Measurements from ENCODE around the gene RBBP5. TPM values are rescaled to one million over a fixed set of nuclear protein-coding genes. Genes with fewer than 3 reads are reported as not detected.

The RBBP5 gene
- total and polyA plus RNA-seq, 2 donors: 7.8 to 15.2 TPM

DNA sequence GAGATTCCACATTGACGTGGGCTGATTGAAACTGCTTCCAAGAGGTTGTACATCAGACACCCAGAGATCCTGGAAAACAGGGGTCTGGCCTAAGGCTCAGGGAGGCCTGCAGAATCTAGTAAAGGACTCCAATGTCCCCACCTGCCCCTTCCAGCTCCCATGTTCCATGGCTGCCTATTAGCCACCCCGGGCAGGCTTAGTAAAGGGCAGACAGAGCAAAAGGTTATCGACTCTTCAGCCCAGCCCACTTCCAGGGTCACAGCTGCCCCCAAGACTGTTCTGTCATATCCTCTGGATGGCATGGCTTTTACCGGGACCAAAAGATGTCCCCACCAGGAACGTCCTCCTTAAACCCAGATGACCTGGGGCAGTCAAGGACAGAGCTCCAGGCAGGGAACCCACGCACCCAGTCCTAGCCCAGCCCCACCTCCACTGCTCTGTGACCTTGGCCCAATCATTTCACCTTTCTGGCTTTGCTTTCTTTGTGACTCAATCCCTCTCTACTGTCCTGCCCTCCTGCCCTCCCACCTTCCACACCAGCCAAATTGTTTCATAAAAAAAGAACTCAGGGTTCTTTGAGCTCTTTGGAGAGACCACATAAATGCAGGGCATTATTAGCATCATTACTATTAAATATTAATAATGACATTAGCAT, 83.5 kb downstream of the RBBP5 start:
- Histone ChIP-seq H3K27me3 (ENCODE audit: control insufficient read depth in 2 of 2, insufficient read depth in 1 of 2, low read length in 1 of 2) (peaks cover 12 to 37% of the 10 kb centered on the region in 2 donors), H3K4me3 (ENCODE audit: low read length in 2 of 2) (no peak overlapping the region), H3K27ac (ENCODE audit: low read depth in 1 of 2, low read length in 1 of 2) (no peak overlapping the region), H3K4me1 (ENCODE audit: control insufficient read depth in 2 of 2, insufficient read depth in 2 of 2, low read length in 2 of 2) (peaks cover 0 to under 1% of the 10 kb centered on the region in 2 donors), H3K9me3 (ENCODE audit: control insufficient read depth in 2 of 2, insufficient read depth in 1 of 2, low read length in 1 of 2) (no peaks in the 10 kb centered on the region), H3K36me3 (ENCODE audit: control insufficient read depth in 2 of 2, insufficient read depth in 2 of 2, low read length in 1 of 2) (no peaks in the 10 kb centered on the region)
- DNase-seq (ENCODE audit: low read depth in 6 of 9, low spot score in 9 of 9): no peak
- WGBS: 91% methylated on average over 6 of the region's 6 CpGs

DNA sequence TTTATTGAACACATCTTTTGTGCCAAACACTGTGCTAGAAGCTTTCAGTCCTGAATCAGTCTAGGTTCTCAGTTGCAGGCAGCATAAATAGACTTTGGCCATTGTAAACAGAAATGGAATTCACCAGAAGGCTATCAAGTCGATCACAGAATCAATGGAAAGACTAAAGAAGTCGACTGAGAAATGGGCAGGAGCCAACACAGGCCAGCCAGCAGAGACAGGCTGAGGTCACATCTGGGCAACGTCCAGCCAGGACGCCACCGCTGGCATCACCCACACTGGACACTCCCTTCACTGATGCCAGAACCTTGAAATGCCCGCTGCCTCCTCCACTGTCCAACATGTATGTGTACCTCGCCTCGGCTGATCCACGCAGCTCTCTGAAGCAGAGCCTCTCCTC, 84.2 kb downstream of the RBBP5 start:
- no peaks in the 10 kb centered on the region for H3K36me3 ChIP-seq (ENCODE audit: control insufficient read depth in 2 of 2, insufficient read depth in 2 of 2, low read length in 1 of 2)
- no peak for DNase-seq (ENCODE audit: low read depth in 6 of 9, low spot score in 9 of 9)
- H3K4me3 ChIP-seq (ENCODE audit: low read length in 2 of 2): no peak overlapping the region
- H3K27ac ChIP-seq (ENCODE audit: low read depth in 1 of 2, low read length in 1 of 2): no peak overlapping the region
- H3K9me3 ChIP-seq (ENCODE audit: control insufficient read depth in 2 of 2, insufficient read depth in 1 of 2, low read length in 1 of 2): no peaks in the 10 kb centered on the region
- WGBS: 95% methylated on average over 9 of the region's 9 CpGs
- H3K4me1 ChIP-seq (ENCODE audit: control insufficient read depth in 2 of 2, insufficient read depth in 2 of 2, low read length in 2 of 2): no peaks in the 10 kb centered on the region
- peaks cover 5 to 33% of the 10 kb centered on the region in 2 donors for H3K27me3 ChIP-seq (ENCODE audit: control insufficient read depth in 2 of 2, insufficient read depth in 1 of 2, low read length in 1 of 2)

Other genes starting within 250 kb of the RBBP5 start
- gene CNTN2, start 78.8 kb downstream of the RBBP5 start, total RNA-seq: 0.28 TPM
- 0.27 TPM for gene CNTN2, start 78.8 kb downstream of the RBBP5 start, polyA plus RNA-seq
- 1.7 TPM for gene TMEM81, start 37.5 kb downstream of the RBBP5 start, total RNA-seq
- gene TMEM81, start 37.5 kb downstream of the RBBP5 start, polyA plus RNA-seq: 4.6 TPM
- 5.4 TPM for gene DSTYK, start 89.7 kb upstream of the RBBP5 start, total RNA-seq
- gene DSTYK, start 89.7 kb upstream of the RBBP5 start, polyA plus RNA-seq: 6.3 TPM
- gene TMCC2, start 106.0 kb upstream of the RBBP5 start, total RNA-seq: 5.1 TPM
- 3.7 TPM for gene TMCC2, start 106.0 kb upstream of the RBBP5 start, polyA plus RNA-seq
- gene NUAK2, start 199.8 kb upstream of the RBBP5 start, total RNA-seq: 2.1 TPM
- 4.0 TPM for gene NUAK2, start 199.8 kb upstream of the RBBP5 start, polyA plus RNA-seq
- 0.19 TPM for gene KLHDC8A, start 234.9 kb upstream of the RBBP5 start, total RNA-seq
- 0.50 TPM for gene KLHDC8A, start 234.9 kb upstream of the RBBP5 start, polyA plus RNA-seq

Measured in thymus (tissue), 11 donors.